ENCODE measurements around the gene PLA2G1B.

PLA2G1B gene

GRCh38 chr12:120365675-120366340, 38.2 kb upstream of the PLA2G1B start:
- no peak overlapping the region for H2AK5ac ChIP-seq (ENCODE audit: low read length)
- no peak overlapping the region for H3K14ac ChIP-seq (ENCODE audit: low read length)
- peak in 1 of 2 donors; percentile 30 for DNase-seq
- no peaks in the 10 kb centered on the region for H3K9me3 ChIP-seq (ENCODE audit: insufficient read depth, low read depth, low read length)
- peaks cover 18% of the 10 kb centered on the region for H3K79me1 ChIP-seq (ENCODE audit: low read length)
- H3K4ac ChIP-seq (ENCODE audit: low read depth, low read length): no peak overlapping the region
- no peak overlapping the region for H3K27ac ChIP-seq (ENCODE audit: low read depth, low read length)
- no peak overlapping the region for H2BK12ac ChIP-seq (ENCODE audit: low read length)
- H4K8ac ChIP-seq (ENCODE audit: low read depth, low read length): no peak overlapping the region
- no peak overlapping the region for H3K18ac ChIP-seq (ENCODE audit: low read length)
- H3K23ac ChIP-seq (ENCODE audit: low read length): no peak overlapping the region
- no peak overlapping the region for H2AFZ ChIP-seq (ENCODE audit: insufficient read depth, low read length, poor library complexity)
- no peak overlapping the region for H3K9ac ChIP-seq (ENCODE audit: low read length)
- no peak overlapping the region for H3K4me2 ChIP-seq (ENCODE audit: low read length)
- no peak overlapping the region for H4K91ac ChIP-seq (ENCODE audit: low read depth, low read length)
- no peak overlapping the region for H4K12ac ChIP-seq (ENCODE audit: low read depth, low read length)
- peaks cover 17 to 23% of the 10 kb centered on the region in 2 experiments for H3K4me1 ChIP-seq (ENCODE audit: control insufficient read depth in 1 of 2, insufficient read depth in 2 of 2, low read length in 2 of 2)
- no peak overlapping the region for H2BK120ac ChIP-seq (ENCODE audit: insufficient read depth, low read length, poor library complexity)
- H3K36me3 ChIP-seq (ENCODE audit: control insufficient read depth in 1 of 2, insufficient read depth in 2 of 2, low read length in 2 of 2): peaks cover 10 to 18% of the 10 kb centered on the region in 2 experiments
- peaks cover 10% of the 10 kb centered on the region for H3K79me2 ChIP-seq (ENCODE audit: control insufficient read depth, insufficient read depth, low read length, poor library complexity)
- no CpG with 5 or more reads among the region's 13 CpGs for WGBS (ENCODE audit: extremely low coverage, insufficient coverage, insufficient read length)
- no peak overlapping the region for H3K4me3 ChIP-seq (ENCODE audit: low read depth, low read length)
- peaks cover 23% of the 10 kb centered on the region for H3K27me3 ChIP-seq (ENCODE audit: insufficient read depth, low read length)
- H2BK5ac ChIP-seq (ENCODE audit: low read depth, low read length, poor library complexity): no peak overlapping the region

GRCh38 chr12:120364487-120364886, 36.9 kb upstream of the PLA2G1B start:
- no peak overlapping the region for H4K12ac ChIP-seq (ENCODE audit: low read depth, low read length)
- peaks cover 18 to 24% of the 10 kb centered on the region in 2 experiments for H3K4me1 ChIP-seq (ENCODE audit: control insufficient read depth in 1 of 2, insufficient read depth in 2 of 2, low read length in 2 of 2)
- H3K79me2 ChIP-seq (ENCODE audit: control insufficient read depth, insufficient read depth, low read length, poor library complexity): peaks cover 10% of the 10 kb centered on the region
- H2BK5ac ChIP-seq (ENCODE audit: low read depth, low read length, poor library complexity): no peak overlapping the region
- no peak overlapping the region for H3K4ac ChIP-seq (ENCODE audit: low read depth, low read length)
- peaks cover 16% of the 10 kb centered on the region for H3K79me1 ChIP-seq (ENCODE audit: low read length)
- DNase-seq: no peak
- peaks cover 10 to 22% of the 10 kb centered on the region in 2 experiments for H3K36me3 ChIP-seq (ENCODE audit: control insufficient read depth in 1 of 2, insufficient read depth in 2 of 2, low read length in 2 of 2)
- no peak overlapping the region for H3K14ac ChIP-seq (ENCODE audit: low read length)
- H4K8ac ChIP-seq (ENCODE audit: low read depth, low read length): no peak overlapping the region
- no peak overlapping the region for H2AFZ ChIP-seq (ENCODE audit: insufficient read depth, low read length, poor library complexity)
- no peak overlapping the region for H3K4me3 ChIP-seq (ENCODE audit: low read depth, low read length)
- no peak overlapping the region for H2BK120ac ChIP-seq (ENCODE audit: insufficient read depth, low read length, poor library complexity)
- H3K27ac ChIP-seq (ENCODE audit: low read depth, low read length): no peak overlapping the region
- no peaks in the 10 kb centered on the region for H3K9me3 ChIP-seq (ENCODE audit: insufficient read depth, low read depth, low read length)
- no peak overlapping the region for H2BK12ac ChIP-seq (ENCODE audit: low read length)
- no CpG with 5 or more reads among the region's 6 CpGs for WGBS (ENCODE audit: extremely low coverage, insufficient coverage, insufficient read length)
- H3K4me2 ChIP-seq (ENCODE audit: low read length): no peak overlapping the region
- peaks cover 10% of the 10 kb centered on the region for H3K27me3 ChIP-seq (ENCODE audit: insufficient read depth, low read length)
- H3K23ac ChIP-seq (ENCODE audit: low read length): no peak overlapping the region
- H3K9ac ChIP-seq (ENCODE audit: low read length): no peak overlapping the region
- no peak overlapping the region for H4K91ac ChIP-seq (ENCODE audit: low read depth, low read length)
- H2AK5ac ChIP-seq (ENCODE audit: low read length): no peak overlapping the region
- H3K18ac ChIP-seq (ENCODE audit: low read length): no peak overlapping the region

- Histone ChIP-seq H2BK120ac (ENCODE audit: insufficient read depth, low read length, poor library complexity) (no peak overlapping the region), H4K12ac (ENCODE audit: low read depth, low read length) (no peak overlapping the region), H3K4me3 (ENCODE audit: low read depth, low read length) (no peak overlapping the region), H3K9ac (ENCODE audit: low read length) (no peak overlapping the region), H3K4me2 (ENCODE audit: low read length) (no peak overlapping the region), H3K18ac (ENCODE audit: low read length) (no peak overlapping the region), H2AK5ac (ENCODE audit: low read length) (no peak overlapping the region), H3K36me3 (ENCODE audit: control insufficient read depth in 1 of 2, insufficient read depth in 2 of 2, low read length in 2 of 2) (peaks cover 10 to 22% of the 10 kb centered on the region in 2 experiments), H3K23ac (ENCODE audit: low read length) (no peak overlapping the region), H3K4me1 (ENCODE audit: control insufficient read depth in 1 of 2, insufficient read depth in 2 of 2, low read length in 2 of 2) (peaks cover 29 to 34% of the 10 kb centered on the region in 2 experiments), H3K79me2 (ENCODE audit: control insufficient read depth, insufficient read depth, low read length, poor library complexity) (peaks cover 5% of the 10 kb centered on the region), H3K79me1 (ENCODE audit: low read length) (peaks cover 19% of the 10 kb centered on the region), H3K9me3 (ENCODE audit: insufficient read depth, low read depth, low read length) (no peaks in the 10 kb centered on the region), H4K91ac (ENCODE audit: low read depth, low read length) (no peak overlapping the region), H3K27ac (ENCODE audit: low read depth, low read length) (no peak overlapping the region), H3K14ac (ENCODE audit: low read length) (no peak overlapping the region), H2BK5ac (ENCODE audit: low read depth, low read length, poor library complexity) (no peak overlapping the region), H3K4ac (ENCODE audit: low read depth, low read length) (no peak overlapping the region), H3K27me3 (ENCODE audit: insufficient read depth, low read length) (peaks cover under 1% of the 10 kb centered on the region), H2BK12ac (ENCODE audit: low read length) (no peak overlapping the region), H4K8ac (ENCODE audit: low read depth, low read length) (no peak overlapping the region), H2AFZ (ENCODE audit: insufficient read depth, low read length, poor library complexity) (no peak overlapping the region)
- no CpG with 5 or more reads among the region's 9 CpGs for WGBS (ENCODE audit: extremely low coverage, insufficient coverage, insufficient read length)
- DNase-seq: no peak
These were observed 35.8 kb upstream of the PLA2G1B start for GRCh38 chr12:120363274-120363855.

GRCh38 chr12:120362516-120363273, 35.1 kb upstream of the PLA2G1B start:
- Histone ChIP-seq H4K8ac (ENCODE audit: low read depth, low read length) (peak overlapping the region; percentile 85), H3K27ac (ENCODE audit: low read depth, low read length) (no peak overlapping the region), H3K4ac (ENCODE audit: low read depth, low read length) (peak overlapping the region; percentile 47), H3K18ac (ENCODE audit: low read length) (peak overlapping the region; percentile 98), H2BK5ac (ENCODE audit: low read depth, low read length, poor library complexity) (no peak overlapping the region), H3K4me2 (ENCODE audit: low read length) (no peak overlapping the region), H2AFZ (ENCODE audit: insufficient read depth, low read length, poor library complexity) (no peak overlapping the region), H3K23ac (ENCODE audit: low read length) (no peak overlapping the region), H4K12ac (ENCODE audit: low read depth, low read length) (peak overlapping the region; percentile 90), H3K9ac (ENCODE audit: low read length) (no peak overlapping the region), H3K79me2 (ENCODE audit: control insufficient read depth, insufficient read depth, low read length, poor library complexity) (peaks cover 5% of the 10 kb centered on the region), H2BK12ac (ENCODE audit: low read length) (peak overlapping the region; percentile 62), H2AK5ac (ENCODE audit: low read length) (peak overlapping the region; percentile 93), H3K79me1 (ENCODE audit: low read length) (peaks cover 19% of the 10 kb centered on the region), H3K4me3 (ENCODE audit: low read depth, low read length) (no peak overlapping the region), H3K27me3 (ENCODE audit: insufficient read depth, low read length) (no peaks in the 10 kb centered on the region), H4K91ac (ENCODE audit: low read depth, low read length) (peak overlapping the region; percentile 93), H3K9me3 (ENCODE audit: insufficient read depth, low read depth, low read length) (no peaks in the 10 kb centered on the region), H3K36me3 (ENCODE audit: control insufficient read depth in 1 of 2, insufficient read depth in 2 of 2, low read length in 2 of 2) (peaks cover 12 to 22% of the 10 kb centered on the region in 2 experiments), H3K4me1 (ENCODE audit: control insufficient read depth in 1 of 2, insufficient read depth in 2 of 2, low read length in 2 of 2) (peaks cover 30 to 37% of the 10 kb centered on the region in 2 experiments), H2BK120ac (ENCODE audit: insufficient read depth, low read length, poor library complexity) (peak overlapping the region; percentile 86), H3K14ac (ENCODE audit: low read length) (peak overlapping the region; percentile 89)
- WGBS (ENCODE audit: extremely low coverage, insufficient coverage, insufficient read length): no CpG with 5 or more reads among the region's 14 CpGs
- no peak for DNase-seq

Data from trophoblast cell (in vitro differentiated cells and primary cell).